Lower lobe of right lung (tissue), 2 donors: ENCODE measurements around the gene PAAF1. TPM values are rescaled to one million over a fixed set of nuclear protein-coding genes. Genes with fewer than 3 reads are reported as not detected.
"Not testable (repeated sequence)": the region's sequence is repeated elsewhere in the genome, so short reads cannot be mapped to it uniquely, and the experiment has no call there.

Source experiments
- ATAC-seq, 2 donors: fragments of 200-7000 bp; cut with Tn5 transposase; one replicate each; pipeline ENCODE4 v1.9.1; 2020 to 2022; ENCODE audit warnings: mild to moderate bottlenecking in 2 of 2, moderate library complexity in 2 of 2
- DNase-seq: peaks from one replicate; pipeline ENCODE4 v3.0.0-alpha.2; 2020
- H3K27ac ChIP-seq: fragments of 200-600 bp; one replicate; pipeline ENCODE4 v1.8.0; 2022
- H3K27me3 ChIP-seq: fragments of 200-600 bp; one replicate; pipeline ENCODE4 v1.8.0; 2022; ENCODE audit warnings: low read depth
- H3K36me3 ChIP-seq: fragments of 200-600 bp; one replicate; pipeline ENCODE4 v1.8.0; 2022; ENCODE audit warnings: mild to moderate bottlenecking
- H3K4me1 ChIP-seq: fragments of 200-600 bp; one replicate; pipeline ENCODE4 v1.8.0; 2022
- H3K4me3 ChIP-seq: fragments of 200-600 bp; one replicate; pipeline ENCODE4 v1.8.0; 2022; ENCODE audit warnings: mild to moderate bottlenecking
- H3K9me3 ChIP-seq: fragments of 200-600 bp; one replicate; pipeline ENCODE4 v1.8.0; 2022
- CTCF ChIP-seq: fragments of 200-600 bp; IDR thresholded peaks from one replicate; pipeline ENCODE4 v1.8.0; 2022; ENCODE audit warnings: antibody characterized with exemption, mild to moderate bottlenecking
- intact Hi-C: fragments of 100-400 bp; cut with DNase I; formaldehyde crosslinking; loops from one replicate; pipeline ENCODE4 v1.11.0; 2022
- total RNA-seq: library from RNA; stranded (reverse); fragmentation: NEBNext Ultra II Directional; extraction: Animal tissue kit (Norgen Biotek cat#: 25700); gene quantifications from one replicate; pipeline ENCODE4 v1.2.1, GENCODE V29; 2021
- donor health status: DM: no; HTN: yes; CAD: no; lungs with severe emphysema.

PAAF1 gene
- total RNA-seq, 1 donor from 2014 or later: 15.2 TPM

- Histone ChIP-seq H3K36me3 (peaks cover 48% of the 10 kb centered on the region), H3K27ac (no peak overlapping the region), H3K9me3 (no peaks in the 10 kb centered on the region), H3K27me3 (no peaks in the 10 kb centered on the region), H3K4me3 (no peak overlapping the region), H3K4me1 (peaks cover 10% of the 10 kb centered on the region)
- intact Hi-C loops: no loop called here
- DNase-seq (no peak), ATAC-seq (no peak)
- no peak for TF ChIP-seq CTCF
Measured at GRCh38 chr11:73870261-73870660, 6.5 kb upstream of the PAAF1 start.

- no peak overlapping the region for H3K27ac ChIP-seq
- H3K4me3 ChIP-seq: no peak overlapping the region
- peaks cover 48% of the 10 kb centered on the region for H3K36me3 ChIP-seq
- H3K9me3 ChIP-seq: no peaks in the 10 kb centered on the region
- no peak for TF ChIP-seq CTCF
- H3K4me1 ChIP-seq: peaks cover 23% of the 10 kb centered on the region
- intact Hi-C loops: no loop called here
- no peak for DNase-seq
- no peaks in the 10 kb centered on the region for H3K27me3 ChIP-seq
- ATAC-seq: no peak
Measured at GRCh38 chr11:73872749-73873357, 3.9 kb upstream of the PAAF1 start.

- H3K27ac ChIP-seq: no peak overlapping the region
- peak overlapping the region; percentile 88 for H3K4me3 ChIP-seq
- H3K9me3 ChIP-seq: no peaks in the 10 kb centered on the region
- intact Hi-C loops: no loop called here
- no peaks in the 10 kb centered on the region for H3K27me3 ChIP-seq
- ATAC-seq (no peak), DNase-seq (no peak)
- peaks cover 23% of the 10 kb centered on the region for H3K4me1 ChIP-seq
- no peak for TF ChIP-seq CTCF
- H3K36me3 ChIP-seq: peaks cover 43% of the 10 kb centered on the region
Measured at GRCh38 chr11:73875380-73875779, 1.4 kb upstream of the PAAF1 start.

GRCh38 chr11:73875840-73876239, 959 bp upstream of the PAAF1 start:
- H3K27ac ChIP-seq: peak overlapping the region; percentile 81
- DNase-seq: no peak
- intact Hi-C loops: no loop called here

GRCh38 chr11:73878771-73879170, 2.0 kb downstream of the PAAF1 start:
- DNase-seq: no peak
- intact Hi-C loops: no loop called here
- Histone ChIP-seq H3K4me1 (peaks cover 23% of the 10 kb centered on the region), H3K27ac (no peak overlapping the region), H3K9me3 (no peaks in the 10 kb centered on the region), H3K36me3 (peaks cover 21% of the 10 kb centered on the region), H3K4me3 (no peak overlapping the region), H3K27me3 (no peaks in the 10 kb centered on the region)
- no peak for TF ChIP-seq CTCF
- no peak for ATAC-seq

More at GRCh38 chr11:73875840-73876239, 959 bp upstream of the PAAF1 start:
- no peak for ATAC-seq
- Histone ChIP-seq H3K9me3 (no peaks in the 10 kb centered on the region), H3K4me1 (peaks cover 23% of the 10 kb centered on the region), H3K27me3 (no peaks in the 10 kb centered on the region), H3K4me3 (peak overlapping the region; percentile 88), H3K36me3 (peaks cover 43% of the 10 kb centered on the region)
- no peak for TF ChIP-seq CTCF

GRCh38 chr11:73880449-73880848, 3.6 kb downstream of the PAAF1 start:
- ATAC-seq, H3K27me3 ChIP-seq, H3K9me3 ChIP-seq, intact Hi-C loops, H3K4me3 ChIP-seq, H3K27ac ChIP-seq, DNase-seq: not testable (repeated sequence)
- peaks cover 17% of the 10 kb centered on the region for H3K36me3 ChIP-seq
- H3K4me1 ChIP-seq: peaks cover 14% of the 10 kb centered on the region
